CD8-positive, alpha-beta memory T cell (primary cell): ENCODE results near the gene PLEKHA4. TPM values are rescaled to one million over a fixed set of nuclear protein-coding genes. Genes with fewer than 3 reads are reported as not detected.
"Not testable (repeated sequence)": the region's sequence is repeated elsewhere in the genome, so short reads cannot be mapped to it uniquely, and the experiment has no call there.

Source experiments
- CTCF ChIA-PET: fragments of 350-600 bp; sonication (Branson Sonifier 250); formaldehyde crosslinking; loops from one replicate; lab custom pipeline; 2021; ENCODE audit warnings: antibody characterized with exemption; lab: Charles Lee
- POLR2A ChIA-PET: fragments of 350-600 bp; sonication (Branson Sonifier 250); formaldehyde crosslinking; loops from one replicate; lab custom pipeline; 2021; ENCODE audit warnings: antibody characterized with exemption; lab: Charles Lee
- DNase-seq, 5 donors: peaks; one replicate each; pipeline versions ENCODE4 v3.0.0 to v3.0.0-alpha.2; 2020 to 2022; ENCODE audit warnings: mixed read lengths in 1 of 5
- H3K27ac ChIP-seq: one replicate; pipeline ENCODE4 v1.7.0; 2013; ENCODE audit warnings: low read depth, mild to moderate bottlenecking, low read length, moderate library complexity
- H3K27me3 ChIP-seq: 2 replicates; pipeline ENCODE4 v1.7.0; 2013; ENCODE audit warnings: low read length, mild to moderate bottlenecking; ENCODE audit not compliant: insufficient read depth, poor library complexity, severe bottlenecking
- H3K36me3 ChIP-seq: 2 replicates; pipeline ENCODE4 v1.7.0; 2013; ENCODE audit warnings: mild to moderate bottlenecking, low read length, moderate library complexity; ENCODE audit not compliant: insufficient read depth
- H3K4me1 ChIP-seq: 2 replicates; pipeline ENCODE4 v1.7.0; 2013; ENCODE audit warnings: mild to moderate bottlenecking, low read length, moderate library complexity; ENCODE audit not compliant: insufficient read depth
- H3K4me3 ChIP-seq: 2 replicates; pipeline ENCODE4 v1.7.0; 2013; ENCODE audit warnings: mild to moderate bottlenecking, low read length
- H3K9me3 ChIP-seq: 2 replicates; pipeline ENCODE4 v1.7.0; 2013; ENCODE audit warnings: mild to moderate bottlenecking, low read length
- H3K27ac Mint-ChIP-seq, 8 donors: one replicate each; pipeline ENCODE4 v1.8.0; 2020 to 2021; ENCODE audit warnings: mixed read lengths in 8 of 8, mild to moderate bottlenecking in 6 of 8, inconsistent platforms in 3 of 8, moderate library complexity in 3 of 8
- H3K27me3 Mint-ChIP-seq, 2 donors: one replicate each; pipeline ENCODE4 v1.8.0; 2020 to 2021; ENCODE audit warnings: mixed read lengths in 2 of 2, mild to moderate bottlenecking in 1 of 2, moderate library complexity in 1 of 2
- H3K36me3 Mint-ChIP-seq, 3 donors: one replicate each; pipeline ENCODE4 v1.8.0; 2020 to 2021; ENCODE audit warnings: mixed read lengths in 3 of 3, inconsistent platforms in 1 of 3, mild to moderate bottlenecking in 1 of 3
- H3K4me1 Mint-ChIP-seq, 3 donors: one replicate each; pipeline ENCODE4 v1.8.0; 2020 to 2021; ENCODE audit warnings: mixed read lengths in 3 of 3, inconsistent platforms in 1 of 3, mild to moderate bottlenecking in 1 of 3
- H3K4me3 Mint-ChIP-seq, 7 donors: one replicate each; pipeline ENCODE4 v1.8.0; 2020 to 2021; ENCODE audit warnings: mixed read lengths in 7 of 7, mild to moderate bottlenecking in 6 of 7, moderate library complexity in 4 of 7, inconsistent platforms in 2 of 7
- H3K9me3 Mint-ChIP-seq, 5 donors: one replicate each; pipeline ENCODE4 v1.8.0; 2020 to 2022; ENCODE audit warnings: mixed read lengths in 5 of 5, mild to moderate bottlenecking in 3 of 5, moderate library complexity in 2 of 5, inconsistent platforms in 1 of 5
- polyA plus RNA-seq: library from polyadenylated mRNA; unstranded; fragments of 300-500 nt; fragmentation: Illumina TruSeq; gene quantifications from one replicate; pipeline ENCODE4 v1.2.3, GENCODE V29; 2021
- total RNA-seq, 2 experiments: library from RNA; stranded (reverse); gene quantifications; one replicate each; pipeline ENCODE4 v1.2.3, GENCODE V29; 2021

Gene PLEKHA4
- total and polyA plus RNA-seq, 3 experiments from 2014 or later, result 2.5 to 4.1 (median 2.7) TPM

DNA sequence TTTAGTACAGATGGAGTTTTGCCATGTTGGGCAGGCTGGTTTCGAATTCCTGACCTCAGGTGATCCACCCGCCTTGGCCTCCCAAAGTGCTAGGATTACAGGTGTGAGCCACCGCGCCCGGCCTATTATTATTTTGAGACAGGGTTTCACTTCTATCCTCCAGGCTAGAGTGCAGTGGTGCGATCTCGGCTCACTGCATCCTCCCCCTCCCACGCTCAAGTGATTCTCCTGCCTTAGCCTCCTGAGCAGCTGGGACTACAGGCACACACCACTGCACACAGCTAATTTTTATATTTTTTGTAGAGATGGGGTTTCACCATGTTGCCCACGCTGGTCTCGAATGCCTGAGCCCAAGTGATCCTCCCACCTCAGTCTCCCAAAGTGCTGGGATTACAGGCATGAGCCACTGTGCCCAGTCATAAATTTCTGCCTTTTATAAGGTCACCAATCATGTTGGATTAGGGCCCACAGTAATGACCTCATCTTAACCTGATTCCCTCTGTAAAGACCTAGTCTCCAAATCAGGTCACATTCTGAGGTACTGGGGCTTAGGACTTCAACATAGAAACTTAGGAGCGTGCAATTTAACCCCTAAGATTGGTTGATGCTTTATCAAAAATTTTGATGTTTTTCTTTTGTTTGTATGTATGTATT lies 41.1 kb upstream of the PLEKHA4 start:
- not testable (repeated sequence) for H3K4me3 Mint-ChIP-seq

DNA sequence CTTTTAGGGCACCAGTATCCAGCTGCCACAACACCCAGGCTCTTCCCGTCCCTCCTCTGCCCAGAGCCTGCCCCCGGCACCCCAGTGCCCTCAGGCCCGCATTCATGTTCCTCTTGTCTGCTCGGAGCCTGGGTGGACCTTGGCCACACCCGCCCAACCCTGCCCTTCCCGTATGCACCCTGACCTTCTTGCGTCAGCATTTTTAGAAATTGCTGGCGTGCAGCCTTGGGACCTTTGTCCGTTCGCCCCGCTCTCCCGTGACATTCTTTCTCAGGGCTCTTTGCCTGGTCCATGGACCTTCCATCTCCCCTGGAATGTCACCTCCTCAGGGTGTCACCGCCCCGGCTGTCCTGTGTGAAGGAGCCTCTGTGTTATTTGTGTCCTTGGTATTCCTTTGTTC lies 39.3 kb upstream of the PLEKHA4 start:
- Mint-ChIP-seq H3K36me3 (peaks cover 0 to 70% (median 19%) of the 10 kb centered on the region in 3 donors), H3K9me3 (peaks cover 0 to under 1% (median 0%) of the 10 kb centered on the region in 5 donors), H3K27me3 (no peaks in the 10 kb centered on the region), H3K4me1 (peaks cover under 1 to 5% (median 3%) of the 10 kb centered on the region in 3 donors), H3K4me3 (peak overlapping the region in 1 of 7 donors; percentile 19), H3K27ac (peak overlapping the region in 1 of 8 donors; percentile 76)
- DNase-seq, result no peak
- peaks cover 35% of the 10 kb centered on the region for H3K36me3 ChIP-seq
- ChIA-PET CTCF (no interaction called here), POLR2A (no interaction called here)
- H3K4me1 ChIP-seq, result peaks cover under 1% of the 10 kb centered on the region
- no peak overlapping the region for H3K27ac ChIP-seq
- H3K4me3 ChIP-seq, result no peak overlapping the region
- no peaks in the 10 kb centered on the region for H3K9me3 ChIP-seq
- no peaks in the 10 kb centered on the region for H3K27me3 ChIP-seq

More for the DNA sequence above, 41.1 kb upstream of the PLEKHA4 start:
- not testable (repeated sequence) for H3K27ac ChIP-seq, H3K27me3 Mint-ChIP-seq, H3K27ac Mint-ChIP-seq, H3K9me3 ChIP-seq, H3K9me3 Mint-ChIP-seq, H3K27me3 ChIP-seq, DNase-seq, H3K4me1 ChIP-seq, H3K4me3 ChIP-seq, H3K4me1 Mint-ChIP-seq
- H3K36me3 ChIP-seq, result peaks cover 51% of the 10 kb centered on the region
- CTCF ChIA-PET, result interaction anchor here (0.7 kb wide), 1 partner anchor 871 kb away, joined by 3 read pairs; no protein-coding TSS in a partner anchor
- POLR2A ChIA-PET, result interaction anchor here (0.6 kb wide), 1 partner anchor 58 kb away, joined by 7 read pairs; no protein-coding TSS in a partner anchor
- peaks cover 3 to 80% (median 26%) of the 10 kb centered on the region in 3 donors for H3K36me3 Mint-ChIP-seq

DNA sequence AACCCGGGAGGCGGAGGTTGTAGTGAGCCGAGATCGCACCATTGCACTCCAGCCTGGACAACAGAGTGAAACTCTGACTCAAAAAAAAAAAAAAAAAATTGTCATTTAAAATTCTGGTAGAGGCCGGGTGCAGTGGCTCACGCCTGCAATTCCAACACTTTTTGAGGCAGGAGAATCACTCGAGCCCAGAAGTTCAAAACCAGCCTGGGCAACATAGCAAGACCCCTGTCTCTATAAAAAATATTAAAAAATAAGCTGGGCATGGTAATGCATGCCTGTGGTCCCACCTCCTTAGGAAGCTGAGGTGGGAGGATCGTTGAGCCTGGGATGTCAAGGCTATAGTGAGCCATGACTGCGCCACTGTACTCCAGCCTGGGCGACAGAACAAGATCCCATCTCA lies 37.9 kb upstream of the PLEKHA4 start:
- Mint-ChIP-seq H3K27ac (no peak overlapping the region), H3K27me3 (no peaks in the 10 kb centered on the region), H3K4me3 (no peak overlapping the region), H3K4me1 (peaks cover 8 to 16% (median 10%) of the 10 kb centered on the region in 3 donors), H3K36me3 (peaks cover 0 to 64% (median 14%) of the 10 kb centered on the region in 3 donors), H3K9me3 (no peaks in the 10 kb centered on the region)
- ChIA-PET POLR2A (no interaction called here), CTCF (no interaction called here)
- Histone ChIP-seq H3K36me3 (peaks cover 25% of the 10 kb centered on the region), H3K27ac (no peak overlapping the region), H3K4me1 (peaks cover 11% of the 10 kb centered on the region), H3K27me3 (no peaks in the 10 kb centered on the region), H3K9me3 (no peaks in the 10 kb centered on the region), H3K4me3 (no peak overlapping the region)
- DNase-seq, result no peak

DNA sequence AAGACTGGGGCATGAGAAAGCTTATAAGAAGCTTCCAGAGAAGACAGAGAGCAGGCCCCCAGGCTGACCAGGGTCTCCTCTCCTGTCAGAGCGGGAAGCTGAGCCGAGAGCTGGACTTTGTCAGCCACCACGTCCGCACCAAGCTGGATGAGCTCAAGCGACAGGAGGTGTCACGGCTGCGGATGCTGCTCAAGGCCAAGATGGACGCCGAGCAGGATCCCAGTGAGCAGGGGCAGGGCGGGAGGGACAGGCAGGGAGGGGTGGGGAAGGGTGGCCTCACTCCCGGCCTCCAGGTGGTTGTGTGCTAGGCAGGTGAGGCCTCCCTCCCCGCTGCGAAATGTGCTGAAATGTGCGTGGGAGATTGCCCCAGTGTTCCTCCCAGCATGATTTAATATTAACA lies 37.2 kb upstream of the PLEKHA4 start:
- H3K4me1 ChIP-seq, result peaks cover 17% of the 10 kb centered on the region
- POLR2A ChIA-PET, result no interaction called here
- H3K27ac Mint-ChIP-seq, result no peak overlapping the region

DNA sequence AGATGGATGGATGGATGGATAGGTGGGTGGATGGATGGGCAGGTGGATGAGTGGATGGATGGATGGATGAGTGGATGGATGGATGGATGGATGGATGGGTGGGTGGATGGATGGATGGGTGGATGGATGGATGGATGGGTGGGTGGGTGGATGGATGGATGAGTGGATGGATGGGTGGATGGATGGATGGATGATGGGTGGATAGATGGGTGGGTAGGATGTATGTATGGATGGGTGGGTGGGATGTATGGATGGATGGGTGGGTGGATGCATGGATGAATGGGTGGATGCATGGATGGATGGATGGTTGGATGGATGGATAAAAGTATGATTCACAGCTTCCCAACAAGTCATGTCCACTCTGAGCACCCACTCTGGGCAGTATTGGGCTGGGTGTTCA lies 35.4 kb upstream of the PLEKHA4 start:
- H3K4me1 ChIP-seq, result peaks cover 17% of the 10 kb centered on the region
- H3K4me3 Mint-ChIP-seq, DNase-seq, H3K27ac ChIP-seq, H3K9me3 Mint-ChIP-seq, H3K4me3 ChIP-seq, CTCF ChIA-PET, H3K9me3 ChIP-seq, POLR2A ChIA-PET, H3K27me3 ChIP-seq, H3K27me3 Mint-ChIP-seq: not testable (repeated sequence)
- Mint-ChIP-seq H3K27ac (peak overlapping the region in 1 of 8 donors; percentile 21), H3K4me1 (peaks cover 23 to 34% (median 29%) of the 10 kb centered on the region in 3 donors), H3K36me3 (peaks cover 0 to 59% (median 11%) of the 10 kb centered on the region in 3 donors)
- peaks cover 15% of the 10 kb centered on the region for H3K36me3 ChIP-seq

More for the DNA sequence above, 37.2 kb upstream of the PLEKHA4 start:
- H3K36me3 Mint-ChIP-seq, result peaks cover 0 to 65% (median 11%) of the 10 kb centered on the region in 3 donors
- no peak overlapping the region for H3K27ac ChIP-seq
- no peaks in the 10 kb centered on the region for H3K27me3 ChIP-seq
- no peak for DNase-seq
- no peak overlapping the region for H3K4me3 ChIP-seq
- H3K27me3 Mint-ChIP-seq, result no peaks in the 10 kb centered on the region
- H3K36me3 ChIP-seq, result peaks cover 19% of the 10 kb centered on the region
- CTCF ChIA-PET, result no interaction called here
- no peaks in the 10 kb centered on the region for H3K9me3 ChIP-seq
- no peaks in the 10 kb centered on the region for H3K9me3 Mint-ChIP-seq
- peaks cover 15 to 23% (median 17%) of the 10 kb centered on the region in 3 donors for H3K4me1 Mint-ChIP-seq
- H3K4me3 Mint-ChIP-seq, result no peak overlapping the region

DNA sequence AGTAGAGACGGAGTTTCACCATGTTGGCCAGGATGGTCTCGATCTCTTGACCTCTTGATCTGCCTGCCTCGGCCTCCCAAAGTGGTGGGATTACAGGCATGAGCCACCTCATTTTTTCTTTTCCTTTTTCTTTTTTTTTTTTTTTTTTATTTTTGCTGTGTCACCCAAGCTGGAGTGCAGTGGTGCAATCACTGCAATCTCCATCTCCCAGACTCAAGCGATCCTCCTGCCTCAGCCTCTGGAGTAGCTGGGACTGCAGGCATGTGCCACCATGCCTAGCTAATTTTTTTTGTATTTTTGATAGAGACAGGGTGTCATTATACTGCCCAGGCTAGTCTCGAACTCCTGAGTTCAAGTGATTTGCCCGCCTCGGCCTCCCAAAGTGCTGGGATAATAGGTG lies 33.9 kb upstream of the PLEKHA4 start:
- peak overlapping the region in 2 of 8 donors; percentile 35 to 63 for H3K27ac Mint-ChIP-seq
- H3K36me3 Mint-ChIP-seq, result peaks cover 0 to 46% (median 7%) of the 10 kb centered on the region in 3 donors
- CTCF ChIA-PET, DNase-seq, H3K4me3 ChIP-seq, H3K27me3 Mint-ChIP-seq, H3K9me3 ChIP-seq, H3K9me3 Mint-ChIP-seq, H3K27ac ChIP-seq, H3K27me3 ChIP-seq, POLR2A ChIA-PET: not testable (repeated sequence)
- Histone ChIP-seq H3K4me1 (peaks cover 17% of the 10 kb centered on the region), H3K36me3 (peaks cover 11% of the 10 kb centered on the region)
- H3K4me1 Mint-ChIP-seq, result peaks cover 20 to 34% (median 29%) of the 10 kb centered on the region in 3 donors
- H3K4me3 Mint-ChIP-seq, result peak overlapping the region in 4 of 7 donors; percentile 27 to 65 (median 46)

DNA sequence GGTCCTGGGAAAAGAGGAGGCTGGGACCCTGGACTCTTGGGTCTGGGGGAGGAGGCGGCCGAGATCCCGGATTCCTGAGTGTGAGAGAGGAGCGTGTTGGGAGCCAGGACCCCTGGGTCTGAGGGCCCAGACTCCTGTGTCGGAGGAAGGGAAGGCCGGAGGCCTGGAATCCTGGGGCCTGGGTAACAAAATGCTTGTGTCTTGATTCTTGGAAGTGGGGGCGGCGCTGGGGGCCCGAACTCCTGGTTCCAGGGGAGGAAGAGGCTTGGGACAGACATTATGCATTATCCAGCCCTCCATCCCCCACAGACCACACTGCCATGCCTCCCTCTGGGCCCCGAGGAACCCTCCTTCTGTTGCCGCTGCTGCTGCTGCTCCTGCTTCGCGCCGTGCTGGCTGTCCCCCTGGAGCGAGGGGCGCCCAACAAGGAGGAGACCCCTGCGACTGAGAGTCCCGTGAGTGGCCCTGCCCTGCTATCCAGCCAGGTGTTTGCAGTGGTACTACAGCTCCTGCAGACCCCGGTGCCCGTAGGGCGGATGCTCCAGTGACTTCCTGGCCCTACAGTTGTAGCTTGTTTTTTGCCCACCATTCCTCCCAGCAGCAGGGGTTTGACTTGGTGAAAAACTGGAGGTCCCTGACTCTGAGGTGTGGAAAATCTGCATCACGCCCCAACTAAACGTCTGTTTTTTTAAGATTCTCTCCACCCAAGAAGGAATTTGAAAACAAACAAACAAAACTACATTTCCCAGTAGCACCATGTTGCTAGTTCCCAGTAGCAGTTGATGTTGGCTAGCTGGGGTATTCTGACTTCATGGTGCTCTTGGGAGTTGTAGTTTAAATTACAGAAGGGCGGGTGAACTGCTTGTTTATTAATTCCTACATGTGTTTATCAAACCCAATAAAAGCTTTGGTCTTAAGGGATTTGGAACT lies 32.3 kb upstream of the PLEKHA4 start:
- ChIA-PET POLR2A (interaction anchor here (0.6 to 2.1 kb wide), 12 partner anchors 12 to 105 kb away, joined by 3 to 17 read pairs (median 4); partner anchors contain the start of genes BAX, DHDH, FTL and GYS1), CTCF (interaction anchor here (1.0 to 1.8 kb wide), 7 partner anchors 10 to 113 kb away, joined by 3 to 5 read pairs (median 3); partner anchors contain the start of genes DHDH, GYS1 and RUVBL2)
- H3K4me3 Mint-ChIP-seq, result peak overlapping the region; percentile 89 to 100 (median 97)
- H3K27me3 ChIP-seq, result no peaks in the 10 kb centered on the region
- DNase-seq, result peak in 2 of 5 donors; percentile 33 to 35
- peaks cover 17% of the 10 kb centered on the region for H3K4me1 ChIP-seq
- peaks cover under 1 to 6% of the 10 kb centered on the region in 2 donors for H3K27me3 Mint-ChIP-seq
- H3K4me1 Mint-ChIP-seq, result peaks cover 22 to 39% (median 29%) of the 10 kb centered on the region in 3 donors
- peaks cover 0 to 35% (median 6%) of the 10 kb centered on the region in 3 donors for H3K36me3 Mint-ChIP-seq
- peak overlapping the region; percentile 96 for H3K4me3 ChIP-seq
- H3K27ac ChIP-seq, result peak overlapping the region; percentile 88
- H3K36me3 ChIP-seq, result peaks cover 10% of the 10 kb centered on the region
- H3K27ac Mint-ChIP-seq, result peak overlapping the region; percentile 77 to 98 (median 96)
- H3K9me3 ChIP-seq, result no peaks in the 10 kb centered on the region
- no peaks in the 10 kb centered on the region for H3K9me3 Mint-ChIP-seq
